ENCODE measurements around the gene SEC11C. TPM values are rescaled to one million over a fixed set of nuclear protein-coding genes. Genes with fewer than 3 reads are reported as not detected.

SEC11C gene
- total RNA-seq, 1 donor from 2014 or later: 125 TPM

DNA sequence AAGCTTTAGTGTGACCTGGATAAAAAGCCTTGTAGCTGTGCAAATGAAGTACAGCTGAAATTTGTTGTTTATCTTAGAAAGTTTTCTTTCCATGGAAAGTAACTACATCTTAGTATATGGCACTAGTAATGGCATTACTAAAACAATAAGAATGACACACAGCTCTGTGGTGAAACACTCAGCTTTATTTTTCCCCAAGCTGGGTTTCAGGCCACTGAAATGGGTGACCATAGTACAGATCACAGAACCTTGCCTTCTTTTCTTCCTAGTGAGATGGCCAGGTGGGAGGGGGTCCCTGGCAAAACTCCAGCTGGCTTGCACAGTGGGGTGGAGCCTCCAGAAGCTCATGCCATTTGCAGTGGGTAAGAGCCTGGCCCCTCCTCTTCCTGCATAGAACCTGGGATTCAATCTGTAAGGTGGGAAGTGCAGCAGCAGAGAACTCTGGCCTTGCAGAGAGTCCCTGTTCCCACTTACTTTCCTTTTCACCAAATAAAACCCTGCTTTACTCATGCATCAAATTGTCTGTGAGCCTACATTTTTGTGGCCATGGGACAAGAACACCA lies 62.7 kb downstream of the SEC11C start:
- Mint-ChIP-seq H3K4me3 (no peak overlapping the region), H3K27ac (no peak overlapping the region), H3K9me3 (no peaks in the 10 kb centered on the region), H3K4me1 (no peaks in the 10 kb centered on the region), H3K27me3 (peaks cover 33% of the 10 kb centered on the region), H3K36me3 (ENCODE audit: low read depth) (no peaks in the 10 kb centered on the region)
- no peak for DNase-seq
- intact Hi-C loops (cut with micrococcal nuclease): no loop called here

DNA sequence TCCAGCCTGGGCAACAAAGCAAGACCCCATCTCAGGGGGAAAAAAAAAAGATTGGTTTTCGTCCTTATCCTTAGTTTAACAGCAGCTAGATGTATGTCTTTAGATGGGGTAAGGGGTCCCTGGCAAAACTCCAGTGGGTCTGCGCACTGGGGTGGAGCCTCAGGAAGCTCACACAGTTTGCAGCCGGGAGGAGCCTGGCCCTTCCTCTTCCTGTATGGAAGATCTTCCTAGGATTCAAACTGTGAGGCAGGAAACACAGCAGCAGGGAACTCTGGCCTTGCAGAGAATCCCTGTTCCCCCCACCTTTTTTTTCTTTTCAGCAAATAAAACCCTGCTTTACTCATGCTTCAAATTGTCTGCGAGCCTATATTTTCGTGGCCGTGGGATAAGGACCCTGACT lies 67.8 kb downstream of the SEC11C start:
- intact Hi-C loops (cut with micrococcal nuclease): no loop called here
- H3K27ac Mint-ChIP-seq: no peak overlapping the region
- no peak overlapping the region for H3K4me3 Mint-ChIP-seq
- H3K36me3 Mint-ChIP-seq (ENCODE audit: low read depth): no peaks in the 10 kb centered on the region
- no peak for DNase-seq
- no peaks in the 10 kb centered on the region for H3K4me1 Mint-ChIP-seq
- H3K9me3 Mint-ChIP-seq: no peaks in the 10 kb centered on the region
- H3K27me3 Mint-ChIP-seq: peaks cover 12% of the 10 kb centered on the region

Other genes with a start within 250 kb of the SEC11C start
- not detected in 2 replicates for gene GRP, start 80.3 kb downstream of the SEC11C start, total RNA-seq
- gene RAX, start 133.6 kb downstream of the SEC11C start, total RNA-seq: not detected in 2 replicates
- not detected in 2 replicates for gene CPLX4, start 178.8 kb downstream of the SEC11C start, total RNA-seq
- gene LMAN1, start 219.4 kb downstream of the SEC11C start, total RNA-seq: 141 and 148 TPM in 2 replicates